Left lung (tissue), 10 donors: Measurements from ENCODE around the gene IL3RA. TPM values are rescaled to one million over a fixed set of nuclear protein-coding genes. Genes with fewer than 3 reads are reported as not detected.

Experiments used
- ATAC-seq: fragments of 200-7000 bp; cut with Tn5 transposase; one replicate; pipeline ENCODE4 v1.9.1; 2020; ENCODE audit warnings: moderate library complexity
- DNase-seq, 4 donors: peaks; one replicate each; pipeline ENCODE4 v3.0.0-alpha.2; 2013 to 2020
- H3K27ac ChIP-seq, 2 donors: fragments of 200-600 bp; sonication (generic) in 1 of 2; one replicate each; pipeline versions ENCODE4 v1.5.0 to v1.8.0; 2020 to 2021
- H3K27me3 ChIP-seq, 2 donors: fragments of 200-600 bp; sonication (generic) in 1 of 2; one replicate each; pipeline versions ENCODE4 v1.5.0 to v1.8.0; 2020 to 2021
- H3K36me3 ChIP-seq, 2 donors: fragments of 200-600 bp; sonication (generic) in 1 of 2; one replicate each; pipeline versions ENCODE4 v1.5.0 to v1.8.0; 2020 to 2021
- H3K4me1 ChIP-seq, 2 donors: fragments of 200-600 bp; one replicate each; pipeline ENCODE4 v1.8.0; 2021
- H3K4me3 ChIP-seq, 2 donors: fragments of 200-600 bp; sonication (generic) in 1 of 2; one replicate each; pipeline versions ENCODE4 v1.5.0 to v1.8.0; 2020 to 2021; ENCODE audit warnings: mild to moderate bottlenecking in 1 of 2
- H3K9me3 ChIP-seq, 2 donors: fragments of 200-600 bp; sonication (generic) in 1 of 2; one replicate each; pipeline versions ENCODE4 v1.5.0 to v1.8.0; 2020 to 2021
- CTCF ChIP-seq, 2 donors: fragments of 200-600 bp; sonication (generic) in 1 of 2; IDR thresholded peaks; one replicate each; pipeline versions ENCODE4 v1.5.0 to v1.8.0; 2021; ENCODE audit warnings: antibody characterized with exemption in 2 of 2
- intact Hi-C, 2 donors: fragments of 100-400 bp; cut with DNase I; formaldehyde crosslinking; loops; one replicate each; pipeline versions ENCODE4 v1.11.2 to v1.14.2; 2022
- polyA plus RNA-seq, 6 donors: library from polyadenylated mRNA; unstranded; fragments of 120-200 nt; gene quantifications; one replicate each; pipeline ENCODE4 v1.2.1, GENCODE V29; 2013; ENCODE audit not compliant: insufficient read length in 6 of 6
- total RNA-seq, 2 donors: library from RNA; stranded (reverse); fragmentation: NEBNext Ultra II Directional; extraction: Animal tissue kit (Norgen Biotek cat#: 25700); gene quantifications; one replicate each; pipeline ENCODE4 v1.2.1, GENCODE V29; 2021
- donor health status: DM: no; HTN: yes; CAD: no.
- donor health status: DM: no; HTN: no; CAD: no.

Gene IL3RA
- total and polyA plus RNA-seq, 8 donors, result 13.9 to 26.6 (median 24.5) TPM

GRCh38 chrX:1357993-1358392 is 21.4 kb downstream of the IL3RA start:
- no peak for DNase-seq
- H3K27me3 ChIP-seq, result no peaks in the 10 kb centered on the region
- no peak for ATAC-seq
- no peak for TF ChIP-seq CTCF (IDR thresholded peaks at IDR 0.05)
- peaks cover 0 to 32% of the 10 kb centered on the region in 2 donors for H3K36me3 ChIP-seq
- H3K9me3 ChIP-seq, result peaks cover 0 to 13% of the 10 kb centered on the region in 2 donors
- no peak overlapping the region for H3K4me3 ChIP-seq
- intact Hi-C loops, result no loop called here
- H3K4me1 ChIP-seq, result no peaks in the 10 kb centered on the region
- no peak overlapping the region for H3K27ac ChIP-seq

- intact Hi-C loops, result no loop called here
- H3K4me1 ChIP-seq, result no peaks in the 10 kb centered on the region
- no peak overlapping the region for H3K27ac ChIP-seq
- TF ChIP-seq CTCF (IDR thresholded peaks at IDR 0.05), result no peak
- peaks cover 0 to 13% of the 10 kb centered on the region in 2 donors for H3K9me3 ChIP-seq
- DNase-seq, result no peak
- H3K4me3 ChIP-seq, result no peak overlapping the region
- ATAC-seq, result no peak
- no peaks in the 10 kb centered on the region for H3K27me3 ChIP-seq
- peaks cover 0 to 32% of the 10 kb centered on the region in 2 donors for H3K36me3 ChIP-seq
These were observed 22.4 kb downstream of the IL3RA start for GRCh38 chrX:1358793-1359476.

- Histone ChIP-seq H3K27me3 (no peaks in the 10 kb centered on the region), H3K4me3 (no peak overlapping the region), H3K9me3 (peaks cover 0 to 13% of the 10 kb centered on the region in 2 donors), H3K36me3 (peaks cover 0 to 36% of the 10 kb centered on the region in 2 donors), H3K27ac (no peak overlapping the region), H3K4me1 (no peaks in the 10 kb centered on the region)
- TF ChIP-seq CTCF (IDR thresholded peaks at IDR 0.05), result no peak
- intact Hi-C loops, result no loop called here
- no peak for ATAC-seq
- no peak for DNase-seq
These were observed 22.9 kb downstream of the IL3RA start for GRCh38 chrX:1359477-1359873.

GRCh38 chrX:1360171-1360570 is 23.6 kb downstream of the IL3RA start:
- peaks cover 0 to 13% of the 10 kb centered on the region in 2 donors for H3K9me3 ChIP-seq
- no peak overlapping the region for H3K27ac ChIP-seq
- H3K4me3 ChIP-seq, result no peak overlapping the region
- no peaks in the 10 kb centered on the region for H3K27me3 ChIP-seq
- intact Hi-C loops, result no loop called here
- DNase-seq (no peak), ATAC-seq (no peak)
- no peak for TF ChIP-seq CTCF (IDR thresholded peaks at IDR 0.05)
- peaks cover 0 to 38% of the 10 kb centered on the region in 2 donors for H3K36me3 ChIP-seq
- H3K4me1 ChIP-seq, result no peaks in the 10 kb centered on the region

- H3K27ac ChIP-seq, result no peak overlapping the region
- H3K9me3 ChIP-seq, result peaks cover 0 to 13% of the 10 kb centered on the region in 2 donors
- TF ChIP-seq CTCF (IDR thresholded peaks at IDR 0.05), result no peak
- H3K36me3 ChIP-seq, result peaks cover 0 to 38% of the 10 kb centered on the region in 2 donors
- intact Hi-C loops, result no loop called here
- DNase-seq, result no peak
- no peaks in the 10 kb centered on the region for H3K4me1 ChIP-seq
- H3K27me3 ChIP-seq, result no peaks in the 10 kb centered on the region
- no peak for ATAC-seq
- H3K4me3 ChIP-seq, result no peak overlapping the region
These were observed 24.7 kb downstream of the IL3RA start for GRCh38 chrX:1361275-1361674.
